Duodenal mucosa (tissue), 2 donors: Measurements from ENCODE around the gene L3MBTL2.

Source experiments
- H3K27ac ChIP-seq: one replicate; pipeline ENCODE4 v1.7.0; 2013; ENCODE audit warnings: low read depth, low read length
- H3K27me3 ChIP-seq, 2 donors: one replicate each; pipeline ENCODE4 v1.7.0; 2013; ENCODE audit warnings: low read length in 2 of 2, control low read depth in 1 of 2; ENCODE audit not compliant: insufficient read depth in 2 of 2, control insufficient read depth in 1 of 2
- H3K36me3 ChIP-seq, 2 donors: one replicate each; pipeline ENCODE4 v1.7.0; 2013; ENCODE audit warnings: low read length in 2 of 2, control low read depth in 1 of 2; ENCODE audit not compliant: insufficient read depth in 2 of 2, control insufficient read depth in 1 of 2
- H3K4me1 ChIP-seq, 2 donors: one replicate each; pipeline ENCODE4 v1.7.0; 2013; ENCODE audit warnings: low read length in 2 of 2, control low read depth in 1 of 2; ENCODE audit not compliant: insufficient read depth in 2 of 2, control insufficient read depth in 1 of 2
- H3K4me3 ChIP-seq, 2 donors: one replicate each; pipeline ENCODE4 v1.7.0; 2013; ENCODE audit warnings: low read length in 2 of 2, low read depth in 1 of 2
- H3K9ac ChIP-seq, 2 donors: one replicate each; pipeline ENCODE4 v1.7.0; 2013; ENCODE audit warnings: low read length in 2 of 2, low read depth in 1 of 2
- H3K9me3 ChIP-seq, 2 donors: one replicate each; pipeline ENCODE4 v1.7.0; 2013; ENCODE audit warnings: low read length in 2 of 2, control low read depth in 1 of 2; ENCODE audit not compliant: control insufficient read depth in 1 of 2

L3MBTL2 gene

GRCh38 chr22:41240377-41241132 is 35.4 kb downstream of the L3MBTL2 start, which contains the start of gene CHADL:
Gene CHADL (minus strand): TSS chr22:41240931. CDS start chr22:41240881, 50 bp downstream.
- Histone ChIP-seq H3K4me3 (no peak within 1 kb of the TSS), H3K27me3 (no peaks in the 10 kb centered on the region), H3K9me3 (no peaks in the 10 kb centered on the region), H3K36me3 (peaks cover 0 to 5% of the 10 kb centered on the region in 2 donors), H3K9ac (no peak within 1 kb of the TSS), H3K27ac (no peak within 1 kb of the TSS), H3K4me1 (peaks cover 7 to 8% of the 10 kb centered on the region in 2 donors)

GRCh38 chr22:41241133-41241676 is 36.1 kb downstream of the L3MBTL2 start:
- no peak overlapping the region for H3K27ac ChIP-seq
- H3K4me3 ChIP-seq: no peak overlapping the region
- peaks cover 0 to 12% of the 10 kb centered on the region in 2 donors for H3K36me3 ChIP-seq
- H3K4me1 ChIP-seq: peaks cover 7 to 8% of the 10 kb centered on the region in 2 donors
- H3K9me3 ChIP-seq: no peaks in the 10 kb centered on the region
- H3K9ac ChIP-seq: no peak overlapping the region
- H3K27me3 ChIP-seq: no peaks in the 10 kb centered on the region

DNA sequence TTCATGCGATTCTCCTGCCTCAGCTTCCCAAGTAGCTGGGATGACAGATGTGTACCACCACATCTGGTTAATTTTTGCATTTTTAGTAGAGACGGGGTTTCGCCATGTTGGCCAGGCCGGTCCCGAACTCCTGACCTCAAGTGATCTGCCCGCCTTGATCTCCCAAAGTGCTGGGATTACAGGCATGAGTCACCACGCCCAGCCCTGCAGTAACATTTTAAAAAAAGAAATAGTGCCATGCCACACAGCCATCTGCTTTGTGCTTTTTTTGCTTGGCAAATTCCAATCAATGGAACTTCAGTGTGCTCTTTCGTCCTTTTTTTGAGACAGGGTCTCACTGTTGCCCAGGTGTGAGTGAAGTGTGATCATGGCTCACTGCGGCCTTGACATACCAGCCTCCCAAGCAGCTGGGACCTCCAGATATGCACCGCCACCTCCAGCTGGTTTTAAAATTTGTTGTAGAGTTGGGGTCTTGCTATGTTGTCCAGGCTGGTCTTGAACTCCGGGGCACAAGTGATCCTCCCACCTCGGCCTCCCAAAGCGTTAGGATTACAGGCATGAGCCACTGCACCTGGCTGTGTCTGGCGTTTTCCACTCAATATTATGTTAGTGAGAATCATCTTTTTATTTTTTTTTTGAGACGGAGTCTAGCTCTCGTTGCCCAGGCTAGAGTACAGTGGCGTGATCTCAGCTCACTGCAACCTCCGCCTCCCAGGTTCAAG is 37.4 kb downstream of the L3MBTL2 start:
- H3K27ac ChIP-seq: no peak overlapping the region
- peaks cover 0 to 23% of the 10 kb centered on the region in 2 donors for H3K36me3 ChIP-seq
- H3K4me1 ChIP-seq: no peaks in the 10 kb centered on the region
- no peak overlapping the region for H3K9ac ChIP-seq
- H3K4me3 ChIP-seq: no peak overlapping the region
- no peaks in the 10 kb centered on the region for H3K9me3 ChIP-seq
- H3K27me3 ChIP-seq: no peaks in the 10 kb centered on the region

DNA sequence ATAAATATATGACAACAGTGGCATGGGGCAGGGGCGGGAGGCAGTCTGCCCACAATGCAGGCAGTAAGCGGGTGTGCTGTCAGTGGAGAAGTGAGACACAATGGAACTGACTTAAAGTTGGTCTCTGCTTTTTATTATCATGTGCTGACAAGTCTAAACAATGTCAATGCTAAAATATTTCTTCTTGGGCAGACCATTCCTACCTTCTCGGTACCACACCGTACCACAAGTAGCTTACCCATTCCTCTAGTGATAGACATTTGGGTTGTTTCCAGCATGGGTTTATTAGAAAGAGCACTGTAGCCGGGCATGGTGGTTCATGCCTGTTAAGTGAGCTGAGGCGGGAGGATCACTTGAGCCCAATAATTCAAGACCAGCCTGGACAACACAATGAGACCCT is 38.2 kb downstream of the L3MBTL2 start:
- Histone ChIP-seq H3K27me3 (no peaks in the 10 kb centered on the region), H3K36me3 (peaks cover under 1 to 31% of the 10 kb centered on the region in 2 donors), H3K4me3 (no peak overlapping the region), H3K9me3 (no peaks in the 10 kb centered on the region), H3K9ac (no peak overlapping the region), H3K27ac (no peak overlapping the region), H3K4me1 (no peaks in the 10 kb centered on the region)

DNA sequence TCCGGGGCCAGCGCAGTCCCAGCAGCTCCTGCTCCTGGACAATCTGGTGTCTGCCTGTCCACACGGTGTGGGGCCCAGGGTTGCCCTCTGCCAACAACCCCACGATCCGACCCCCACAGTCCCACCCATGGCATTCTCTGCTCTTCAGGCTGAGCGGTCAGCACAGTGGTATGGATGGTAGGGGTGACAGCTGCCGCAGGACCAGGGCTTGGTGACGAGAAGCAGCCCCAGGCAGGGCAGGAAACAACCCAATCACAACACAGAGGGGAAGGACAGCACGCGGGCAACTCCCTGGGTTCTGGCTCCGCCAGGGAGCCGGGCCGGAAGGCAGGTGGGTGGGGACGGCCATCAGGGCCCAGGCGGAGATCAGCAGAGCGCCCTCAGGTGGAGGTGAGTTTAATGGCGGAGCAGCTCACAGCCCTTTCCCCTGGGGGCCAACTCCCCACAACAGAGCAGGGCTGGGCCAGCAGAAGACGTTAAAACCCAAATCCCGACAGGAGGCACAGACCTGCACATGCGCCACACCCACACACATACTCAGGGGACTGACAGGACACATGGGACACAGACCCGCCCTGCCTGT is 40.9 kb downstream of the L3MBTL2 start:
- Histone ChIP-seq H3K27me3 (no peaks in the 10 kb centered on the region), H3K27ac (no peak overlapping the region), H3K36me3 (peaks cover 24 to 57% of the 10 kb centered on the region in 2 donors), H3K4me1 (no peaks in the 10 kb centered on the region), H3K9me3 (no peaks in the 10 kb centered on the region), H3K4me3 (no peak overlapping the region), H3K9ac (no peak overlapping the region)

DNA sequence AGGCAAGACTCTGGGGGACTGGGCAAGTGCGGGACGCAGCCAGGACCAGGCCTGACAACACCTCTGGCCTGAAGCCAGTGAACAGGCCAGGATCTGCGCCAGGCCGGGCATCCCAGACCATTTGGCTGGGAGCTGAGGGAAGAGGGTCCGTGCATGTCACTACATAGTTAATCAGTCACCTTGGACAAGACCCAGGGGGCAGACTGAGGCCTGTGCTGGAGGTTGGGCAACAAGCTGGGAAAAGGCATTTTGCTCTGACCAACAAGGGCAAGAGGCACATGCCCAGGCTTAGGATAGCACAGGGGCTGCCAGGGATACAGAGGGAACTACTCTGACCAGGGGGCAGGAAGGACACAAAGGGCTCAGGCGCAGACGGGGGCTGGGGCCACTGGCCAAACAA is 42.6 kb downstream of the L3MBTL2 start:
- Histone ChIP-seq H3K4me1 (no peaks in the 10 kb centered on the region), H3K36me3 (peaks cover 36 to 73% of the 10 kb centered on the region in 2 donors), H3K9ac (no peak overlapping the region), H3K27ac (no peak overlapping the region), H3K4me3 (no peak overlapping the region), H3K9me3 (no peaks in the 10 kb centered on the region), H3K27me3 (no peaks in the 10 kb centered on the region)

DNA sequence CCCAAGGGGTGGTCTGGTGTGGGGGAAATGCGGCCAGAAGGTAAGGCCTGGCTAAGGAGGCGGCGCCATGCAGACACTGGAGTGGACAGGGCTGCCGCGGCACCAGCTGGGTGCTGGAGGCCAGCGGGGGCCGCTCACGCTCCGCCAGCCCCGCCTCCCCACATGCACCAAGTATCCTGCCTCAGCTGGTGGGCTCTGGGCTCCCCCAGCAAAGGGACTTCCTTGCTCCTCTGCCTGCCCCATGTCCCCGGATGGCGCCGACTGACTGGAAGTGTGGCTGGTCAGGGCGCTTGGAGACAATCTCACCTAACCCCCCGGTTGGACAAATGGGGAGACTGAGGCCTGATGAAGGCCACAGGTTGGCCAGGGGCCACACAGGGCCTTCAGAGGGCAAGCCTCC is 43.2 kb downstream of the L3MBTL2 start:
- Histone ChIP-seq H3K9me3 (no peaks in the 10 kb centered on the region), H3K27me3 (no peaks in the 10 kb centered on the region), H3K4me1 (no peaks in the 10 kb centered on the region), H3K27ac (no peak overlapping the region), H3K36me3 (peaks cover 41 to 80% of the 10 kb centered on the region in 2 donors), H3K9ac (no peak overlapping the region), H3K4me3 (no peak overlapping the region)

- Histone ChIP-seq H3K27me3 (no peaks in the 10 kb centered on the region), H3K9ac (no peak overlapping the region), H3K4me3 (no peak overlapping the region), H3K27ac (no peak overlapping the region), H3K36me3 (peaks cover 44 to 84% of the 10 kb centered on the region in 2 donors), H3K4me1 (no peaks in the 10 kb centered on the region), H3K9me3 (no peaks in the 10 kb centered on the region)
Observed at GRCh38 chr22:41248758-41249157, 43.6 kb downstream of the L3MBTL2 start.

DNA sequence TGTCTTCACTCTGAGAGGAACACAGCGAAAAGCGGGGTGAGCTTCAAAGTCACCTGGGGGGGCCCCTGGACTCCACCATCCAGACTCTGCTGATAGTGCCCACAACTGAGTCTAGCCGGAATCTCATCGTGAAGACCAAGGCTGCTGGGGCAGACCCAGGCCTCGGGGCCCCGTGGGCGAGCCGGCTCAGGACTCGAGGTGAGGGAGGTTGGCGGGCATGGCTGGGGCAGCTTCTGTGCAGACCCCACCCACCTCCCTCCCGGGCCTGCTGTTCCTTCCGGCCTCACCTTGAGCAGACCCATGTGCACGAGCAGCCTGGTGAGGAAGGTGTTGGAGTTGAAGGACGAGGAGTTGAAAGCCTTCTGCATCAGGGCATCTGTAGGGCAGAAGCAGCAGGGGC is 44.3 kb downstream of the L3MBTL2 start:
- Histone ChIP-seq H3K27me3 (no peaks in the 10 kb centered on the region), H3K9ac (no peak overlapping the region), H3K9me3 (no peaks in the 10 kb centered on the region), H3K27ac (no peak overlapping the region), H3K4me3 (no peak overlapping the region), H3K36me3 (peaks cover 49 to 91% of the 10 kb centered on the region in 2 donors), H3K4me1 (no peaks in the 10 kb centered on the region)

GRCh38 chr22:41250127-41250526 is 45.0 kb downstream of the L3MBTL2 start:
- H3K27me3 ChIP-seq: no peaks in the 10 kb centered on the region
- H3K9me3 ChIP-seq: no peaks in the 10 kb centered on the region
- no peak overlapping the region for H3K27ac ChIP-seq
- no peaks in the 10 kb centered on the region for H3K4me1 ChIP-seq
- no peak overlapping the region for H3K9ac ChIP-seq
- peaks cover 49 to 94% of the 10 kb centered on the region in 2 donors for H3K36me3 ChIP-seq
- no peak overlapping the region for H3K4me3 ChIP-seq
